Epithelial cell of proximal tubule (primary cell): ENCODE data around the gene SND1. TPM values are rescaled to one million over a fixed set of nuclear protein-coding genes. Genes with fewer than 3 reads are reported as not detected.
"Not testable (repeated sequence)": the region's sequence is repeated elsewhere in the genome, so short reads cannot be mapped to it uniquely, and the experiment has no call there.

Experiments
- DNase-seq: peaks from one replicate; pipeline ENCODE4 v3.0.0-alpha.2; 2011; ENCODE audit warnings: low read depth
- H3K4me3 ChIP-seq: 2 replicates; pipeline ENCODE4 v1.5.1; 2011; ENCODE audit warnings: low read depth, mild to moderate bottlenecking, low read length
- CTCF ChIP-seq: conservative IDR thresholded peaks from 2 replicates; pipeline ENCODE4 v1.5.1; 2012; ENCODE audit warnings: low read depth, mild to moderate bottlenecking, low read length
- total RNA-seq: library from RNA; depleted of rRNA; stranded (reverse); fragments of >200 nt; gene quantifications from 2 replicates; pipeline ENCODE4 v1.2.3, GENCODE V29; 2015

The SND1 gene
- total RNA-seq, 1 donor from 2014 or later = 122 TPM

- no peak for TF ChIP-seq CTCF
- no peak for DNase-seq
- H3K4me3 ChIP-seq = no peak overlapping the region
These were observed 302.4 kb downstream of the SND1 start for GRCh38 chr7:127954357-127954748.

- TF ChIP-seq CTCF = no peak
- DNase-seq = no peak
- no peak overlapping the region for H3K4me3 ChIP-seq
These were observed 303.1 kb downstream of the SND1 start for GRCh38 chr7:127955051-127955531.

- DNase-seq = no peak
- no peak overlapping the region for H3K4me3 ChIP-seq
- TF ChIP-seq CTCF = no peak
These were observed 305.9 kb downstream of the SND1 start for GRCh38 chr7:127957886-127958285.

GRCh38 chr7:127959770-127960169, 307.8 kb downstream of the SND1 start:
- H3K4me3 ChIP-seq = no peak overlapping the region
- TF ChIP-seq CTCF = no peak
- no peak for DNase-seq

- no peak overlapping the region for H3K4me3 ChIP-seq
- no peak for TF ChIP-seq CTCF
- DNase-seq = no peak
These were observed 309.9 kb downstream of the SND1 start for GRCh38 chr7:127961786-127962453.

GRCh38 chr7:127962589-127963361, 310.8 kb downstream of the SND1 start:
- TF ChIP-seq CTCF = no peak
- no peak overlapping the region for H3K4me3 ChIP-seq
- DNase-seq = no peak

- not testable (repeated sequence) for DNase-seq, H3K4me3 ChIP-seq
These were observed 311.9 kb downstream of the SND1 start for GRCh38 chr7:127963850-127964249.
